Neuronal stem cell (in vitro differentiated cells): ENCODE measurements around the gene EFR3B.
"Not testable (repeated sequence)": the region's sequence is repeated elsewhere in the genome, so short reads cannot be mapped to it uniquely, and the experiment has no call there.

Experiments used
- DNase-seq: peaks from one replicate; pipeline ENCODE4 v3.0.0-alpha.2; 2013; ENCODE audit warnings: low spot score
- H2AFZ ChIP-seq: one replicate; pipeline ENCODE4 v1.6.1; 2013; ENCODE audit warnings: mild to moderate bottlenecking, low read length, inconsistent platforms
- H2AK5ac ChIP-seq: 2 replicates; pipeline ENCODE4 v1.6.1; 2013; ENCODE audit warnings: low read depth, mild to moderate bottlenecking, inconsistent platforms, low read length, moderate library complexity, mixed read lengths
- H2BK120ac ChIP-seq: 2 replicates; pipeline ENCODE4 v1.6.1; 2013; ENCODE audit warnings: low read depth, mild to moderate bottlenecking, inconsistent platforms, low read length, moderate library complexity, mixed read lengths
- H2BK12ac ChIP-seq: one replicate; pipeline ENCODE4 v1.6.1; 2013; ENCODE audit warnings: low read length, inconsistent platforms
- H2BK15ac ChIP-seq: 2 replicates; pipeline ENCODE4 v1.6.1; 2013; ENCODE audit warnings: mild to moderate bottlenecking, low read length, inconsistent platforms, mixed read lengths
- H2BK5ac ChIP-seq: one replicate; pipeline ENCODE4 v1.6.1; 2013; ENCODE audit warnings: inconsistent platforms, mild to moderate bottlenecking, low read length, moderate library complexity
- H3K14ac ChIP-seq: one replicate; pipeline ENCODE4 v1.6.1; 2013; ENCODE audit warnings: low read length, inconsistent platforms
- H3K18ac ChIP-seq: 2 replicates; pipeline ENCODE4 v1.6.1; 2013; ENCODE audit warnings: low read length, inconsistent platforms
- H3K23ac ChIP-seq: 2 replicates; pipeline ENCODE4 v1.6.1; 2013; ENCODE audit warnings: low read depth, mild to moderate bottlenecking, mixed read lengths, low read length, inconsistent platforms; ENCODE audit not compliant: poor library complexity
- H3K27ac ChIP-seq: replicated peaks from 3 replicates; pipeline ENCODE4 v1.5.1; 2013; ENCODE audit warnings: low read length, inconsistent platforms
- H3K27me3 ChIP-seq, 3 experiments: 2 replicates each; pipeline ENCODE4 v1.6.1; 2013; ENCODE audit warnings: low read length in 3 of 3, mild to moderate bottlenecking in 2 of 3, inconsistent platforms in 1 of 3, low read depth in 1 of 3, mixed read lengths in 1 of 3, moderate library complexity in 1 of 3; ENCODE audit not compliant: control insufficient read depth in 3 of 3, insufficient read depth in 3 of 3
- H3K36me3 ChIP-seq, 2 donors: replicated peaks in 1 of 2; 2 replicates each; pipeline ENCODE4 v1.6.1; 2013; ENCODE audit warnings: low read length in 2 of 2; ENCODE audit not compliant: control insufficient read depth in 2 of 2, insufficient read depth in 2 of 2
- H3K4ac ChIP-seq: 2 replicates; pipeline ENCODE4 v1.6.1; 2013; ENCODE audit warnings: inconsistent platforms, mild to moderate bottlenecking, low read length, moderate library complexity
- H3K4me1 ChIP-seq, 2 donors: 1 replicate in 1 of 2; 2 replicates in 1 of 2; pipeline ENCODE4 v1.6.1; 2013; ENCODE audit warnings: low read length in 2 of 2, low read depth in 1 of 2; ENCODE audit not compliant: control insufficient read depth in 2 of 2, insufficient read depth in 1 of 2
- H3K4me2 ChIP-seq: one replicate; pipeline ENCODE4 v1.6.1; 2013; ENCODE audit warnings: mild to moderate bottlenecking, low read length, inconsistent platforms; ENCODE audit not compliant: insufficient read depth, poor library complexity, severe bottlenecking
- H3K4me3 ChIP-seq, 2 donors: 2 replicates each; pipeline ENCODE4 v1.5.1; 2013; ENCODE audit warnings: low read length in 2 of 2, mild to moderate bottlenecking in 2 of 2, inconsistent platforms in 1 of 2, moderate library complexity in 1 of 2
- H3K79me1 ChIP-seq: one replicate; pipeline ENCODE4 v1.6.1; 2013; ENCODE audit warnings: low read depth, mild to moderate bottlenecking, inconsistent platforms, low read length, moderate library complexity
- H3K9ac ChIP-seq: one replicate; pipeline ENCODE4 v1.6.1; 2013; ENCODE audit warnings: mild to moderate bottlenecking, low read depth, low read length, inconsistent platforms; ENCODE audit not compliant: poor library complexity
- H3K9me3 ChIP-seq, 2 donors: replicated peaks in 1 of 2; 2 replicates each; pipeline versions ENCODE3 to v1.6.1; 2013; ENCODE audit warnings: low read length in 2 of 2, mild to moderate bottlenecking in 2 of 2, inconsistent platforms in 1 of 2, low read depth in 1 of 2, mixed read lengths in 1 of 2, moderate library complexity in 1 of 2; ENCODE audit not compliant: control insufficient read depth in 2 of 2, insufficient read depth in 1 of 2
- H4K8ac ChIP-seq: one replicate; pipeline ENCODE4 v1.6.1; 2013; ENCODE audit warnings: low read depth, mild to moderate bottlenecking, inconsistent platforms, low read length, moderate library complexity
- H4K91ac ChIP-seq: one replicate; pipeline ENCODE4 v1.6.1; 2013; ENCODE audit warnings: low read length, low read depth, mild to moderate bottlenecking, inconsistent platforms; ENCODE audit not compliant: poor library complexity
- WGBS, 2 donors: extraction: QIAGEN DNeasy Blood & Tissue Kit; methylation state at CpG; one replicate each; pipeline ENCODE4 v1.1.7; 2013; ENCODE audit warnings: missing lambda C conversion rate in 2 of 2, mixed read lengths in 1 of 2; ENCODE audit not compliant: insufficient read length in 2 of 2, insufficient replicate concordance in 1 of 2; ENCODE audit errors: extremely low coverage in 2 of 2; 5-methylcytosine and 5-hydroxymethylcytosine counted together

EFR3B gene

DNA sequence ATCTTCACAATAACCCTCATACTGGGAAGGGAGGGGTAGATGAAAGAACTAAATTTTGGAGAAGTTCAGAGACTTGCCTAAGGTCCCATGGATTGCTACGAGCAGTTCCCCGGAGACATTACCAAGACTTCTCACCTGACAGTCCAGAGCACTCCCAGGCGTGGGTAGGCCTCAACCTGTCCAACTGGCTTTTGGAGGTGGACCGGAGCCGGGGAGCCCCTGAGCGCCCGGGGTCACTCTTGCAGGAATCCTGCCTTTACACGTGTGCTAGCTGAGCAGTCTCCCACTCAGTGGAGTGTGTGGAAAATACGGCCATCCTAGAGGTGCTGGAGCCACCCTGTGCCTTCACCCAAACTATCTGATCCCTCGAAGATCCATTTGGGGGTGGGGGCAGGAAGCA lies 118.5 kb downstream of the EFR3B start:
- no peaks in the 10 kb centered on the region for H3K79me1 ChIP-seq
- no peak overlapping the region for H2AK5ac ChIP-seq
- H3K14ac ChIP-seq: no peak overlapping the region
- peaks cover 5 to 7% of the 10 kb centered on the region in 2 donors for H3K36me3 ChIP-seq
- H3K9ac ChIP-seq: no peak overlapping the region
- H3K9me3 ChIP-seq: no peaks in the 10 kb centered on the region
- DNase-seq: no peak
- H3K4me2 ChIP-seq: no peak overlapping the region
- no peak overlapping the region for H2AFZ ChIP-seq
- no peak overlapping the region for H2BK5ac ChIP-seq
- no peak overlapping the region for H2BK15ac ChIP-seq
- no CpG with 5 or more reads among the region's 10 CpGs for WGBS, 2 donors
- no peak overlapping the region for H3K4me3 ChIP-seq
- peak overlapping the region; percentile 29 for H3K18ac ChIP-seq
- no peak overlapping the region for H2BK12ac ChIP-seq
- H3K27ac ChIP-seq: no peak overlapping the region
- H3K23ac ChIP-seq: no peak overlapping the region
- no peak overlapping the region for H3K4ac ChIP-seq
- no peak overlapping the region for H4K91ac ChIP-seq
- H2BK120ac ChIP-seq: no peak overlapping the region
- peaks cover 0 to 23% (median 3%) of the 10 kb centered on the region in 3 experiments for H3K27me3 ChIP-seq
- peaks cover 0 to 11% of the 10 kb centered on the region in 2 donors for H3K4me1 ChIP-seq
- no peak overlapping the region for H4K8ac ChIP-seq

DNA sequence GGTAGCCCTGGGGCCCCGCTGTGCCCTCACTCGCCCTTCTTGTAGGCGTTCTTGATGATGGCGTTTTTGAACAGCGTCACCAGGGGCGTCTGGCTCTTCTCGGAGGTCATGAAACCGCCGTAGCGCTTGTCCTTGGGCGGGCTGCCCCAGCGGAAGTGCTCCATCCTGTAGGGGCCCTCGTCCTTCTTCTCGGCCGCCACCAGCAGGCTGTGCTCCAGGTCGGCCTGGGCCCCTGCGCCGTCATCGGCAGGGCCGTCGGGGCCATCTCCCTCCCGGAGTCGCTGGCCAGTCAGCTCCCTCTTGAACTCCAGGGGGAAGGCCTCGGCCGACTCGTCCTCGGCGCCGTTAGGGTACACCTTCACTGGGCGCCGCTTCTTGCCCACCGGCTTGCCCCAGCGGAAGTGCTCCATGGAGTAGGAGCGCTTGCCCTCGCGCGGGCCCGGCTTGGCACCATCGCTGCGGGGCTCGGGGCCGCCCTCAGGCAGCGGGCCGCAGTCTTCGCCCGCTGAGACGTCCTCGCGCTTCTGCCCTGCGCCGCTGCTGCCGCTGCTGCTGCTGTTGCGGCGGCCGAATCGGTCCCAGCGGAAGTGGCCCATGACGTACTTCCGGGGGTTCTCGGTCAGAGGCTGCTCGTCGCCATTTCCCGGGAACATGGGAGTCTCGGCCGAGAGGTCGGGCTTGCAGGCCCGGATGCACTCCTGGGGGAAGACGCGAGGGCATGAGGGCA lies 119.3 kb downstream of the EFR3B start:
- Histone ChIP-seq H2BK15ac (peak overlapping the region; percentile 59), H4K8ac (no peak overlapping the region), H3K4me2 (no peak overlapping the region), H3K23ac (peak overlapping the region; percentile 46), H3K4me1 (peaks cover 0 to 11% of the 10 kb centered on the region in 2 donors), H3K27me3 (peaks cover 0 to 31% (median 3%) of the 10 kb centered on the region in 3 experiments), H2AK5ac (peak overlapping the region; percentile 97), H3K14ac (peak overlapping the region; percentile 32), H3K4ac (no peak overlapping the region), H4K91ac (peak overlapping the region; percentile 41), H2AFZ (no peak overlapping the region), H3K36me3 (peaks cover 0 to 3% of the 10 kb centered on the region in 2 donors), H2BK5ac (no peak overlapping the region), H3K27ac (no peak overlapping the region), H3K9me3 (no peaks in the 10 kb centered on the region), H3K79me1 (no peaks in the 10 kb centered on the region), H3K18ac (peak overlapping the region; percentile 85), H3K9ac (peak overlapping the region; percentile 12), H2BK120ac (no peak overlapping the region), H3K4me3 (no peak overlapping the region), H2BK12ac (peak overlapping the region; percentile 27)
- no peak for DNase-seq
- WGBS, 2 donors: no CpG with 5 or more reads among the region's 69 CpGs

DNA sequence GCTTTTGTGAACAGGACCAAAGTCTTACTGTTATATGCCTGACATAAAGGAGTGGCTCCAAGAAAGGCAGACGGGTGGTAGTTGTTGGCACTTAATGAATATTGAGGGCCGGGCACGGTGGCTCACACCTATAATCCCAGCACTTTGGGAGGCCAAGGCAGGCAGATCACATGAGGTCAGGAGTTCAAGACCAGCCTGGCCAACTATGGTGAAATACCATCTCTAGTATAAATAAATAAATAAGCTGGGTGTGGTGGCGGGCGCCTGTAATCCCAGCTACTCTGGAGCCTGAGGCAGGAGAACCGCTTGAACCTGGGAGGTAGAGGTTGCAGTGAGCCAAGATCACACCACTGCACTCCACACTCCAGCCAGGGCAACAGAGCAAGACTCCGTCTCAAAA lies 120.2 kb downstream of the EFR3B start:
- H3K27ac ChIP-seq, H4K8ac ChIP-seq, H3K4ac ChIP-seq, H3K36me3 ChIP-seq, H2BK120ac ChIP-seq, H2BK12ac ChIP-seq, H3K23ac ChIP-seq, H4K91ac ChIP-seq, DNase-seq, H3K14ac ChIP-seq, H2AFZ ChIP-seq, H3K18ac ChIP-seq, H3K9ac ChIP-seq, H2BK5ac ChIP-seq, H3K4me2 ChIP-seq, H3K79me1 ChIP-seq, H3K9me3 ChIP-seq, H3K4me3 ChIP-seq, H2AK5ac ChIP-seq: not testable (repeated sequence)
- Histone ChIP-seq H3K27me3 (peaks cover 0 to 40% (median 8%) of the 10 kb centered on the region in 3 experiments), H3K4me1 (peaks cover 0 to 11% of the 10 kb centered on the region in 2 donors), H2BK15ac (peak overlapping the region; percentile 5)
- no CpG with 5 or more reads among the region's 7 CpGs for WGBS, 2 donors

DNA sequence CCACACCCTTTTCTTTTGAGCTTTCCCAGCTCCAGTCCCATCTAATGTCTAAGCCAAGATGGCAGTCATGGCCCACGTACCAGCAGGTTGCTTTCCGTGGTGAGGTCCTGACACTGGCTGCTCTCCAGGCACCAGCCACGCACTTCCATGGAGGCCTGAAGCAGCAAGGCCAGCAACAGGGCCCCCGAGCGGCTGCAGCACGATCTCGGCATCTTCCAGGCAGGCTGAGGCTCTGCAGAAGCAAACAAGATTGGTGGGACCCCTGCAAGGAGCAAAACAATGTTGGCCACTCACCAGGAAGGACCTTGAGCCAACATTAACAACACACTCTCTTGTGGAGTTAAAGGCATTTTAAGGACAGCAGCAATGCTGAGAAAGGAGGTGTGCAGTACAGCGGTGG lies 122.7 kb downstream of the EFR3B start:
- Histone ChIP-seq H2AFZ (no peak overlapping the region), H3K36me3 (no peaks in the 10 kb centered on the region), H3K4me1 (peaks cover 4 to 13% of the 10 kb centered on the region in 2 donors), H4K8ac (peak overlapping the region; percentile 83), H3K4me2 (no peak overlapping the region), H2AK5ac (no peak overlapping the region), H3K23ac (no peak overlapping the region), H3K27ac (no peak overlapping the region), H2BK5ac (no peak overlapping the region), H3K9me3 (peaks cover 0 to under 1% of the 10 kb centered on the region in 2 donors), H3K18ac (peak overlapping the region; percentile 51), H3K4ac (no peak overlapping the region), H4K91ac (no peak overlapping the region), H2BK120ac (no peak overlapping the region), H2BK12ac (no peak overlapping the region), H3K79me1 (no peaks in the 10 kb centered on the region), H3K9ac (no peak overlapping the region), H3K27me3 (peaks cover 8 to 64% (median 33%) of the 10 kb centered on the region in 3 experiments), H2BK15ac (no peak overlapping the region), H3K14ac (no peak overlapping the region), H3K4me3 (no peak overlapping the region)
- DNase-seq: no peak
- no CpG with 5 or more reads among the region's 8 CpGs for WGBS, 2 donors
